GM18511 (cell line): ENCODE results near the gene C17orf58.
A peak's percentile ranks its signal among the peaks of the same experiment; 100 is the strongest.
"Not testable (repeated sequence)": the region's sequence is repeated elsewhere in the genome, so short reads cannot be mapped to it uniquely, and the experiment has no call there.

Experiments
- ATAC-seq: cut with Tn5 transposase; IDR thresholded peaks from one replicate; pipeline ENCODE4 v1.9.1; 2021; ENCODE audit warnings: mild to moderate bottlenecking, moderate library complexity; ENCODE audit not compliant: unreplicated experiment

C17orf58 gene

GRCh38 chr17:67996301-67997171, at the start of gene C17orf58:
C17orf58 (minus strand) TSS chr17:67996469; CDS start chr17:67996198, 271 bp downstream.
- ATAC-seq = not testable (repeated sequence)

- no peak for ATAC-seq
Observed at GRCh38 chr17:68036304-68037147, 40.3 kb upstream of the C17orf58 start.

GRCh38 chr17:68035523-68036303, 39.4 kb upstream of the C17orf58 start, which contains the start of gene KPNA2:
KPNA2 (plus strand) TSS chr17:68035735; CDS start chr17:68037133, 1,398 bp downstream.
- peak; percentile 97 for ATAC-seq

- ATAC-seq = peak; percentile 93
Observed at GRCh38 chr17:68035131-68035522, 38.9 kb upstream of the C17orf58 start.

GRCh38 chr17:68034452-68034776, 38.1 kb upstream of the C17orf58 start:
- ATAC-seq = no peak

GRCh38 chr17:68033636-68034451, 37.6 kb upstream of the C17orf58 start:
- ATAC-seq = no peak

- ATAC-seq = no peak
Observed at GRCh38 chr17:68029512-68030215, 33.4 kb upstream of the C17orf58 start.

- ATAC-seq = not testable (repeated sequence)
Observed at GRCh38 chr17:68022547-68022946, 26.3 kb upstream of the C17orf58 start.

- ATAC-seq = no peak
Observed at GRCh38 chr17:68021963-68022362, 25.7 kb upstream of the C17orf58 start.

GRCh38 chr17:68020791-68021190, 24.5 kb upstream of the C17orf58 start:
- not testable (repeated sequence) for ATAC-seq

GRCh38 chr17:68020409-68020756, 24.1 kb upstream of the C17orf58 start:
- ATAC-seq = peak; percentile 11

GRCh38 chr17:68019675-68020408, 23.6 kb upstream of the C17orf58 start:
- ATAC-seq = peak; percentile 95

GRCh38 chr17:68019336-68019674, 23.0 kb upstream of the C17orf58 start:
- ATAC-seq = no peak

GRCh38 chr17:68018493-68018892, 22.2 kb upstream of the C17orf58 start:
- ATAC-seq = not testable (repeated sequence)

- no peak for ATAC-seq
Observed at GRCh38 chr17:68016838-68017237, 20.6 kb upstream of the C17orf58 start.

GRCh38 chr17:68015081-68015723, 18.9 kb upstream of the C17orf58 start:
- ATAC-seq = no peak

- no peak for ATAC-seq
Observed at GRCh38 chr17:68013385-68013784, 17.1 kb upstream of the C17orf58 start.

GRCh38 chr17:68011199-68011665, 15.0 kb upstream of the C17orf58 start:
- no peak for ATAC-seq
